Cerebellar cortex (tissue), 1 donor: Measurements from ENCODE around the gene FAP.
A peak's percentile ranks its signal among the peaks of the same experiment; 100 is the strongest.

Source experiments
- DNase-seq: peaks from one replicate; pipeline ENCODE4 v3.0.0-alpha.2; 2015; ENCODE audit warnings: low spot score

FAP gene

DNA sequence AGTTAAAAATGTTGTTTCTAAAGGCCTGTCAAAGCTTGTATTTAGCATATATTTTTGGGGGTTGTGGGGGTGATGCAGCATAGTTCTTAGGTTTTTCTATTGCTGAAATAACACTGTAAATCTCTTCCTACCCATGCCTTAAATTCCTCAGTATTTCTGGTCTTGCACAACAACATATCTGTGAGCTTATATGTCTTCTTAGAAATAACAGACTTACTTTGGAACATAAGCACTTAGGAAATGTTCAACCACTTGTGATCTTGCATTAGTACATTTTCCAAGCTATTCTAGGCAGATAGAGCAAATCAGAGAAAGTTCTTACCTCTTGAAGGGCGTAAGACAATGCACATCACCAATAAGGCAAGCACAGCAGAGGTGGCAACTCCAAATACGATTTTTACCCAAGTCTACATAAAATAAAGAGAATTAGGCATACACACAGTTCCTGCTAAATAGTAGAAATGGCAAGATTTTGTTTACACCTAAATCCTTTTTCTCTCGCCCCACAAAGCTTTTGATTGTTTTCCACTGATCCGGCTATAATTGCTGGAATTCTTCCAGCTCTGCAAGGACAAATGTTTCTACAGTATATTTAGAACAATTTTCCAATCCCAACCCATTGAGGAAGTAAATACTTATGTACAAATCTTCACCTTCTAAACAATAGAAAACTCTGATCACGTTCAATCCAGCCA lies 512 bp downstream of the FAP start:
- DNase-seq: no peak

- no peak for DNase-seq
These were observed 1.7 kb downstream of the FAP start for GRCh38 chr2:162241571-162241970.

- no peak for DNase-seq
These were observed 8.4 kb downstream of the FAP start for GRCh38 chr2:162234620-162235462.

DNA sequence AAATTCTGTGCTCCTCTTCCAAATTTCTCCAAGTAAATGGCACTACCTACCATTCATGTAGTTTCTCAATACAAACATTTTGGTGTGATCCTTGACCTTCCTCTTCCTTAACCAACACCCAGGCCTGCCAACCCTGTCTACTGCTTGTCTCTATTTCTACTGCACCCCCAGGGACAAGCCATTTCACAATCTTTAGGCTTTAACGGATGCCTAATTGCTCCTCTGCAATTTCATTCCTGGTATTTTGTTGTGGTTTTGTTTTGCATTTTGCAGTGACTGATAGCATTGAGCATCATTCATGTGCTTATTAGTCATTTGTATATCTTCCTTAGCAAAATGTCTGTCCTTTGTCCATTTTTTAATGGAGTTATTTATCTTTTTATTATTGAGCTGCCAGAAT lies 10.0 kb downstream of the FAP start:
- DNase-seq: no peak

DNA sequence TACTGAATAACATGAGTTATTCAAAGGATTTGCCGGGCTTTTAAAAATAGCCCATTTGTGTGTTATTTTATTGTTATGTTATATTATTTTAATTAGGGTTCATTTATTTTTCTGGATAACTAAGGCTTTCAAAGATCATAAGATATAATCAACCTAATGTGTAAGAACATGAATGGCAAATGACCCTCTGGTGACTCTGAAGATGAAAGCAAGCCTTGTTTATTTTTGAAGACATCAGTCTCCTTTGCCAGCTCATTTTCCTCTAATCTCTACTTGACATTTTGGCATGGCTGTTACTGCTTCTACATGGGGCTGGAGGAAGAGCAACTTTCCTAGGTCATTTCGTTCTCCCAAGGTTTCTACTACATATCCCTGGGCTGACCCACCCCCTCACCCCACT lies 10.6 kb downstream of the FAP start:
- DNase-seq: no peak

DNA sequence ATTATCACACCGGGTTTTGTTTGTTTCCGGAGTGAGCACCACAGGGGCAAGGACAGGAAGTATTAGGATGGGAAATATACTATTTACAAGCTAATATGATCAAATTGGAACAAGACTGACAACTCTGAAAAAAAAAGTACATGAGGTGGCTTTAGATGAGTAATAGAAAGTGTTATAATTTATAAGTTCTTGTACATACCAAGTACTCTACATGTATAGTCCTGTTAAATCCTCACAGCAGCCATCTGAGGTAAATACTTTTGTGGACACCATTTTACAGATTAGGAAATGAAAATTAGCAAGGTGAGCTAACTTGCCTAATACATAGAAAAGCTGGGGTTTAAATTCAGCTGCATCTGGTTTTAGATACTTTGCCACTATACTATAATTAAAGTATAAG lies 11.2 kb downstream of the FAP start:
- no peak for DNase-seq

DNA sequence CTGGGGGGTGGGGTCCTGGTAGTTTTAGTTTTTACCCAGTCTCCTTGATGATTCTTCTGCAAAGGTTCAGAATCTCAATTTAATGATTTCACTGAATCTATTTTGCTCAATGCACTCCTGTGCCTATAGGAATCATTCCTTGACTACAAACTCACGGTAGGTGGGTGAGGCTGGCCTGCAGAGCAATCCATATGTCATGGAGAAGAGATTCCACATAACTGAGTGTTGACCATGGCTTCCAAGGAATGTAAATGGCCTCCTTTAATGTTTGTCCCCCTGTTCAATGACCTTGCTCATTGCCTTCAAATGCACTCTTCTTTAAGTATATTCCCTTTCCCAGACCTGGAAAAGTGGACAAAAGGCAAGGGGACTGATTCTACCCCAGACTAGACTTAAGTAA lies 12.5 kb downstream of the FAP start:
- DNase-seq: no peak

GRCh38 chr2:162226836-162227235 lies 16.4 kb downstream of the FAP start:
- no peak for DNase-seq

- DNase-seq: peak; percentile 55
These were observed 22.2 kb downstream of the FAP start for GRCh38 chr2:162221064-162221463.

DNA sequence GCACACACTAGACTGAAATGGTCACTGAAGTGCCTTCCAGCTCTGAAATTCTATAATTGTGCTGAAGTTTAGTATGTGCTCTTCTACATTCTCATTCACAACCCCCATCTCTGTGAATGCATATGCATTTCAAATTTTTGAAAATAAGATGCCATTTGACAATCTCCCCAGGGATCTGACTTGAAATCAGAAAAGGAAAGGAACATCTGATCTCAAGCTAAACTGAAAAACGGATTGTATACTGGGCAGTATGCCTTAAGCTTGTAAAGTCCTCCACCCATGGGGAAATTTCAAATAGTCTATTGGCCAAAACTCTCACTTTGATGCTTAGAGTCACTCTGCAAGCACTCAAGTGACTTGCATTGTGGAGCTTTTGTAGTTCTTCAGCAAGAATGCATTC lies 22.9 kb downstream of the FAP start:
- no peak for DNase-seq

DNA sequence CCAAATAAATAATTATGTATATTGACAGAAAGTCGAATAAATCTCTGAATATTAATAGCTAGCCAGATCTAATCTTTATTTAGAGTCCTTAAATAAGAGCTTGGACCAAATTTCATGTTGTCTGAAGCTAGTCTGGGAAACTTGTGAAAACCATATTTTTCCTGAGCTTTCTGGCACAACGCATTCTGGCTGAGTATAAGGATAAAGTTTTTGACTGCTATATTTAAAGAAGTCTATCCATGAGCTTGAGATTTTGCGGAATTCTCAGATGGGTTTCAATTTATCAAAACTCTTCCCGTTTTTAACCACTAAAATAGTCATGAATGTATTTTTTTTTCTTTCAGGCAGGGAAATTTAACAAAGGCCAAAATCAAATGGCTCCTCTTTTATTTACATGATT lies 23.8 kb downstream of the FAP start:
- no peak for DNase-seq

- no peak for DNase-seq
These were observed 25.6 kb downstream of the FAP start for GRCh38 chr2:162217598-162217997.

DNA sequence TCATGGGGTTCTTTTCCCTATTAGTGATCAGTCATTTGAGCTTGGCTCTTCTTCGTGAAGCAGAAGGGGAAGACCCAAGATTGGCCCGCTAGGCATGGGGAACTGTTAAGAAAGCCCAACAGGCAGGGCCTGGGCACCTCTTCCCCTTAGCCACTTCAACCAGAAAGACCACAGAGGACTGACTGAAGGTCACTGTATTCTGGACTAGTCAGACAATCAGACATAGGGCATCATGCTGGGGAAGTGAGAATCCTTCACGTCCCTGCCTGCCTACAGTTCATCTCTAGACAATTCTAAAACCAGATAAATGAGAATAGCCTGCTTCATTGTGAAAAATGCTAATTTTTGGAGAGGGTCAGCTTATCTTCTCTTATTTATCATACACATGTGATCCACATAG lies 28.1 kb downstream of the FAP start:
- no peak for DNase-seq

- DNase-seq: no peak
These were observed 30.9 kb downstream of the FAP start for GRCh38 chr2:162212366-162212765.

GRCh38 chr2:162211732-162212131 lies 31.5 kb downstream of the FAP start:
- DNase-seq: no peak

GRCh38 chr2:162210385-162210784 lies 32.9 kb downstream of the FAP start:
- no peak for DNase-seq

GRCh38 chr2:162202203-162202602 lies 41.0 kb downstream of the FAP start:
- no peak for DNase-seq

DNA sequence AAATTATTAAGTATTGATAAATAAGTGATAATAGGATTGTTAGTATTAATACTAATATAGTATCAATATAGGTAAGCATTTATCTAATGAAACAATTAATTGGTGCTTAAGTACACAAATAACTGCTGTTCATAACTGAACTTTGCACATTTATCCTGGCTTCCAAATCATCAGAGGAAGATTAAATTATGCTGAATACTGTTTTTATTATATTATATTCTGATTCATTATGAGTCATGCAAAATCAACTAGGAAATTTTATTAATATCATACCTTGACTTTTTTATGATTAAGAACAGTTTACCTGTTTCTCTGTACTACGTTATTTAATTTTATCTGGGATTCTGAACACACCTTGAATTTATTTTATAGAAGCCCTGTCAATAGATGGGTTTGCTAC lies 42.6 kb downstream of the FAP start:
- no peak for DNase-seq

DNA sequence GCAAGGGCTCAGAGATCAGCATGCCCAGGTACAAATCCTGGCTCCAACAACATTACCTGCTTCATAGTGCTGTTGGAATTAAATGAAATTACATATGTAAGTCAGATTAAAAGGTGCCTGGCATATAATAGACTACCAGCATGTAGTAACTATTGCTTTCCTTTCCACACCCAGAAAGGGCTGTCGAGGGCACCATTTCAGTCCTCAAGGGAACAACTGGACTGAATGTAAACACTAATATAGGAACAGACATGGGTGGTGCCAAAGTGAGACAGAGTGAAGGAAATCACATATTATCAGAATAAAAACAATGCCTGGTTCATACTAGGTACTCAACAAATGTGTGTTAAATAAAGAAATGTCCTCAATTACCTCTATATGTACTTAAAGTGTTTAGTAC lies 43.3 kb downstream of the FAP start:
- DNase-seq: no peak

DNA sequence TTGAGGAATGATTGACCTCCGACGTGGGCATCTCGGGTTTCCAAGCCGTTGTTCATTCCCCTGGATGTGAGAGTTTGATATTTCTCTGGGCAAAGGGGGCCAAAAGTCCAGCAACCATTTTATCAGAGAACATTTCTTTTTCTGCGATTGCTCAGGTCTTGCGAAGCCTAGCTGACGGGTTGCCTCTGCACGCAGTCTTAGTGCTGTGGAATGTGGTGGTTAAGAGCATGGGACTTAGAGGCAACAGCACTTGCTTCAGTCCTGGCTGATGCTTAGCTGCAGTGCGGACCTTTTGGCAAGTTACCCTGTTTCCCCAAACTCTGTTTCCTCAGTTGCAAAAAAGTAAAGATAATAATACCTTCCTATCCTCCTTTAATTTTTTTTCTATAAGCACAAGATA lies 45.0 kb downstream of the FAP start:
- DNase-seq: no peak

DNA sequence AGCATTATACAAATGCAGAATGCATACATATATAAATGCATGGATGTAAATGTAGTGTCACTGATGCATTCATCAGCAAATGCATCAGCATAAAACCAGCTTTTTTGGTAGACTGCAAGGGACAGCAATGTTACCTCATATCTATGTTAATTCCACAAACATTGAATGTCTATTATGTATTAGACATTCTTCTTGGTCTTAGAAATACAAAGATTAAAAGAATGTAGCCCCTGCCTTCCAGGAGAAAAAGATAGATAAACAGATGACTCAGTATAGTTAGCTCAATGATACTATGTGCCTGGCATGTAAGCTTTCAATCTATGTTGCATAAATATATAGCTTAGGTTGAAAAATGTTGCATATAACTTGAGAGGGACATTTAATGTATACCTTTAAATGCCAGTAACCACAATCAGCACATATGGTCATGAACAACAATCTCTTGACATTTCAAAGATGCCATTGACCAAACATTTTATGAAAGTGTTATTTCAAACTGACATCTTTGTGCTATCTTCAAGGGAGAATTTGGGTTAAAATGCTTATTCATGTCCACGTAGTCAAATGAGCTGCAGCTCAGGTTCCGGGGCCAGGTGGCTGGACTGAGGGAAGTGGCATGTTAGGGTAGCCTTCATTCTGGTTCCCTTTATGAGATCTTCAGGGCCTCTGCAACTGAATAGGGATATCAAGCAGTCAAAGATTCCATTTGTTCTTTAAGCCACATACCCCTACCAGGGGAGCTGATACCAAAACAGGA lies 46.0 kb downstream of the FAP start:
- DNase-seq: no peak

- no peak for DNase-seq
These were observed 46.6 kb downstream of the FAP start for GRCh38 chr2:162196638-162197037.

- no peak for DNase-seq
These were observed 54.8 kb downstream of the FAP start for GRCh38 chr2:162188451-162188850.
